WTC11 (cell line): Measurements from ENCODE around the gene PIK3C3.

Experiments
- CTCF ChIP-seq: fragments of 200-600 bp; IDR thresholded peaks from 2 replicates; pipeline ENCODE4 v1.8.0; 2022; ENCODE audit warnings: antibody characterized with exemption
- IRF2 ChIP-seq: sonication (generic); formaldehyde crosslinking; IDR thresholded peaks from 2 replicates; pipeline ENCODE4 v1.8.0; 2022; ENCODE audit warnings: low read depth, missing genetic modification reagents, borderline replicate concordance
- NFE2L1 ChIP-seq: sonication (generic); formaldehyde crosslinking; IDR thresholded peaks from 2 replicates; pipeline ENCODE4 v1.8.1; 2023; ENCODE audit warnings: missing genetic modification reagents
- SP1 ChIP-seq: sonication (generic); formaldehyde crosslinking; conservative IDR thresholded peaks from 2 replicates; pipeline ENCODE4 v1.8.1; 2022; ENCODE audit warnings: missing genetic modification reagents
- TCF7 ChIP-seq: sonication (generic); formaldehyde crosslinking; IDR thresholded peaks from 2 replicates; pipeline ENCODE4 v1.8.0; 2022; ENCODE audit warnings: mild to moderate bottlenecking, low read depth, missing genetic modification reagents, moderate library complexity
- ZBTB21 ChIP-seq: sonication (generic); formaldehyde crosslinking; IDR thresholded peaks from 2 replicates; pipeline ENCODE4 v1.8.1; 2023; ENCODE audit warnings: mild to moderate bottlenecking, missing genetic modification reagents, borderline replicate concordance
- ZBTB43 ChIP-seq: sonication (generic); formaldehyde crosslinking; IDR thresholded peaks from 2 replicates; pipeline ENCODE4 v1.8.1; 2023; ENCODE audit warnings: mild to moderate bottlenecking, missing genetic modification reagents
- ZNF263 ChIP-seq: sonication (generic); formaldehyde crosslinking; IDR thresholded peaks from 2 replicates; pipeline ENCODE4 v1.8.1; 2022; ENCODE audit warnings: low read depth, mild to moderate bottlenecking, moderate library complexity, missing genetic modification reagents
- TF ChIP-seq, protein P1 (sequence below): sonication (generic); formaldehyde crosslinking; IDR thresholded peaks from 2 replicates; pipeline ENCODE4 v1.8.0; 2022; ENCODE audit warnings: mild to moderate bottlenecking, missing genetic modification reagents

DNA sequence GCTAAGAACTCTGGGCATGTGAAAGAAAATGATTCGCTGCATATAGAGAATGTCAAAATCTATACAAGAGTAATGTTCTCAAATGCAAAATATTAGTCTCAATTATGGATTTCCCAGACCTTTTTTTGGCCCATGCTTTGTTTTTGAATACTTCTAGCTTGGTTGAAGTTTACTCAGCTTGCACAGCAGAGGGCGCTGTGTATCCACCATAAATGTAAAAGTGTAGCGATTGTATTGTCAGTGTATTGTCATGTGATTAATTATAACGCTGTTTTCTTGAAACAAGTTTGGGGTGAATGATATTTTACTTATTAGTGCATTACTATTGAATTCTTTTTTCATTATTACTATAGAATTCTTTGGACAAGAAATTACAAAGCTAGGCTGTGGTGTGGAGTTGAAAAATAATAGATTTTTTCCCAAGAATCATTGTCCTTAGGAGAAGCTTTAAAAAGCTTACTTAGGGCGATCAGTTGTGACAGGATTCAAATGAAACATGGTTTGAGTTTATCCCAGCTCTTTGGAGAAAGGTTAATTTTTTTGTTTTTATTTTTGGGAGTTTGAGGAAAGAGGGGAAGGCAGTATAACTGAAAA lies 98.3 kb downstream of the PIK3C3 start:
- peak; percentile 87 for TF ChIP-seq CTCF
- no peak for TF ChIP-seq TCF7 (CRISPR knock-in tag)
- TF ChIP-seq ZNF263 (CRISPR knock-in tag): no peak
- TF ChIP-seq, protein P1, sequence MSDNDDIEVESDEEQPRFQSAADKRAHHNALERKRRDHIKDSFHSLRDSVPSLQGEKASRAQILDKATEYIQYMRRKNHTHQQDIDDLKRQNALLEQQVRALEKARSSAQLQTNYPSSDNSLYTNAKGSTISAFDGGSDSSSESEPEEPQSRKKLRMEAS (CRISPR knock-in tag): no peak
- TF ChIP-seq SP1: no peak
- TF ChIP-seq ZBTB21 (CRISPR knock-in tag): no peak
- TF ChIP-seq ZBTB43 (CRISPR knock-in tag): no peak
- no peak for TF ChIP-seq NFE2L1
- TF ChIP-seq IRF2 (CRISPR knock-in tag): no peak
